Measurements from ENCODE around the gene GRIP2.

The GRIP2 gene

DNA sequence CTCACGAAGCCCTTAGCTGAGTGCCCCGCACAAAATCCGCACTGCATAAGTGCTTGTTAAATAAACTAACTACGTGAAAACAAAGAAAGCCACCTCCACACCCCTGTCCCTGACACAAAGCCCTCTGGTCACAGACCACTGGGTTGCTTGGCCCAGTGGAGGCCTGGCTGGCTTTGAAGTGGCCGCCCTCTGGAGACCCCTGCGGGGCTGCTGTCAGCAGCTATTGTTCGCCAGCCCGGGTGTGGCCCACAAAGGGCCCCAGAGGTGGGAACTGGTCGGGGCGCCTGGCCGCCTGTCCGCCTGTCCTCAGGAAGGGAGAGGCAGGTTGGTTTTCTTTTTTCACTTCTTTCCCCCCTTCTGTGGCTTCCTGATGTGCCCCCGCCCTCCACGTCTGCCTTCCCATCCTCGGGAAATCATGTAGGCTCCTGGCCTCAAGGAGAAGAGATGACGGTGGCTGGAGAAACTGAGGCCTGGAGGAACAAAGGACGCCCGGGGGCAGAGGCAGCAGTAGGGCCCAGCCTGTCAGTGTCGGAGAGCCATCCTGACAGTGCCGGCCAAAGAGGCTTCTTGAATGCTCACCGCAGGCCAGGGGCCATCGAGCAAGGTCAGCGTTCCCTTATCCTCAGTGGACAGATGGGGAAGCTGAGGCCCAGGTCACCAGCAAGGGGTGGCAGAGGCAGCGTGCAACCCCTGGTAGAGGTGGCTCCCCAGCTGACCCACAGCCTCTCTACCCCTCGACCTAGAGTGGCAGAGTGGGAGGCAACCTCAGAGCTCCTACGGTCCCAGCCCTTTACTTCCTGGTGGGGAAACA is 76.6 kb downstream of the GRIP2 start:
- peak; percentile 71 for DNase-seq

DNA sequence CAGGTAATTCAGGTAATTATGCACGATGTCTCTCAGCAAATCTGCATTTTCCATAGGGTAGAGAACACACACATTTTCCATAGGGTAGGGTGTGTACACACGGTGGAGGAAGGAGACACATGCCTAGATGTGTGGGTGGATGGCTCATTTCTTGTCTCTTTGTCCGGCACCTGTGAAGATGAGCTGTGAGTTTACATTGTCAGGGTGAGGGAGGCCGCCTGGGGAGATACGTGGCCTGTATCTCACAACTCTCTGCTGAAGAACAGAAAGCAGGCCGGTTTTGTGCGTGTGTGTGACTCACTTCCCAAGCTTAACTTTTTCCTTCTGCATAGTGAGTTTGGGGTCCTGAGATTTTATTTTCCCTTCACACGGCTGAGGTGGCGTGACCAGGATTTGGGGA is 77.4 kb downstream of the GRIP2 start:
- DNase-seq = peak; percentile 29

DNA sequence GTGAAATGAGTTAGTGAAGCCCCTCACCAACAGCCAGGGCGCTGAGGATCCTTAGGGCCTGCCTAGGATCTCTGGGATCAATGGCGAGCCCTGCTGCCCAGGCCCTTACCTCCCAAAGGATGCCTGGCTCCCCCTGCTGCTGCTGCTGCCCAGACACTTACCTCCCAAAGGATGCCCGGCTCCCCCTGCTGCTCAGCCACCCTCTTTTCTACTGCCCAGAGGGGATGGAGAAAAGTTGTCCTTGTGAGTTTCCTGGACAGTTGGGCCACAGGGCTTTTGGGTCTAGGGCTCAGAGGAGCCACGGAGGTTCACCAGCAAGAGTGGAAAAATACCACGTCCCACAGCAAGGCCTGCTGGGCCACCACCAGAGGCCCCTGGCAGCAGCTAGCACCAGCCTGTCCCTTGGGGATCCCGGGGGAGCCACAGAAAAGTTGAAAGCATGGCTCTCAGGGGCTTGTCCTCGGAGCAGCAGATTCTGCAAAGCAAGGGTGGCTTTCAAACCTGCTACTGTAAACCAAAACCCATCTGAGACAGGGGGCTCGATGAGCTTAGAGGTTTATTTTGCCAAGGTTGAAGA is 78.3 kb downstream of the GRIP2 start:
- peak; percentile 28 for DNase-seq

GRCh38 chr3:14461006-14461747 is 79.0 kb downstream of the GRIP2 start:
- DNase-seq = no peak

GRCh38 chr3:14460342-14461005 is 79.7 kb downstream of the GRIP2 start:
- DNase-seq = no peak

- DNase-seq = no peak
These were observed 80.4 kb downstream of the GRIP2 start for GRCh38 chr3:14459787-14460186.

DNA sequence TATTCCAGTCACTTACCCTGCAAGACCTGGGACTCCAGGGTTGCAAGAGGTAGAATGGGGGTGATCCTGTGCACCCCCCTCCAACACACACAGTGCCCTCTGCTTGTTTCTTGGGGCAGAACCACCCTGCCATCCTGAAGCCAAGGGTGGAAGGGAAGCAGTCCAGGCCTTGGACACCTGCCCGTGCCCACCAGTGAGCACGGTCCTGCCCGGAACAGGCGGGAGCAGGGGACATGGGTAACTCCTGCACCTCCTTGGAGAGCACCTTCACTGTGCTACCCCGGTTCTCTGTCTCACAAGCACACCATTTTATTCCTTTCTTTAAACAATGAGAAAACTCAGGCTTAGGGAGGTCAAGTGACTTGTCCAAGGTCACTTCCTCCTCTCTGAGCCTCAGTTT is 80.8 kb downstream of the GRIP2 start:
- no peak for DNase-seq

DNA sequence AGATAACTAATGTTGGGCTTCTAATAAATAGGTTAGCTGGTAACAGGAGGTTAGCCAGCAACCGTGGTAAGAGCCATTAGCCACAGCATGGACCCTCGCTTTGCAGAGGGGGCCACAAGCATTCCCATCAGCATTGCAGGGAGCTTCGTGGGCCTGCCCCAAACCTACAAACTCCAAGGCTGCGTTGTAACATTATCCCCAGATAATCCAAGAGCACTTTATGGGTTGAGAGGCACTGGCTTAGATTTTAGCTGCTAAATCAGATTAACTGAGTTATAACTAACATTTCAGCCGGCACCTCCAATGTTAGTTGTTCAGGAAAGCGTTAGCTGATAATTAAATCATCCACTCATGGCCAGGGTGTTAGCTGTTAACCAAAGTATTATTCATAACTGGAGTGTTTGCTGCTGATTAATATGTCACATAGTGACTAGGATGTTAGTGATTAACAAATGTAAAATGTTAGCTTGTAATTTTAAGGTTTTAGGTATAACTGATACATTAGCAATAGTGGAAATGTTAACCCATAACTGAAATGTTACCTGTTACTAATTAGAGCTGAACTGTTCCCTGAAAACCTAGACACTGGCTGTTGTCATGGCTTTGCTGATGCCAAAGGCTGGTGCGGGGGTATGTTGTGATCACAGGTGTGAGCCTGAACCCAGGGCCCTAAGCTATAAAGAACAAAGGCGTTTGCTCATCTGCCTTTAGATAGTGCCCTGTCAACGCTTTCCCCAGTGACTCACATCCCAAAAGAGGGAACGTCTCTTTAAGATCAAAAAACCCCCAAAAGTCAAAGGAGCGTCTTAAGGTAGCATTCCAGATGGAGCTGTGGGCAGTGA is 81.5 kb downstream of the GRIP2 start:
- no peak for DNase-seq

DNA sequence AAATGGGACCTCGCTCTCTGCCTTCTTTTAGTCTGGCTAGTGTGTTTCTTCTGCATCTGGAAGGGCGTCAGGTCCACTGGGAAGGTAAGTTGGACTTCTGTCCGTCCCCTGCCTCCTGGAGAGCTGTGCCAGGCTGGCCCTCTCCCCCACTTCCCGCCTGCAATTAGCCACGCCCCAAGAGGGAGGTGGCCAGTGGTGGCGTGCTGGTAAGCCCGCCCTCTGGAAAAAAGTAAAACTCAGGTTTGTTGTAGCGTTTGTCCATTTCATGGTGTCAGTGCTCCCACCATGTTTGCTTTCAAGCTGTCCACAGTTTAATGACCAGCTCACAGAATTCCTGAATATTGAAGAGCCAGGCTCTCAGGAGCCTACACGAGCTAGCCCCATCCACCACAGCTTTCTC is 82.1 kb downstream of the GRIP2 start:
- DNase-seq = no peak

DNA sequence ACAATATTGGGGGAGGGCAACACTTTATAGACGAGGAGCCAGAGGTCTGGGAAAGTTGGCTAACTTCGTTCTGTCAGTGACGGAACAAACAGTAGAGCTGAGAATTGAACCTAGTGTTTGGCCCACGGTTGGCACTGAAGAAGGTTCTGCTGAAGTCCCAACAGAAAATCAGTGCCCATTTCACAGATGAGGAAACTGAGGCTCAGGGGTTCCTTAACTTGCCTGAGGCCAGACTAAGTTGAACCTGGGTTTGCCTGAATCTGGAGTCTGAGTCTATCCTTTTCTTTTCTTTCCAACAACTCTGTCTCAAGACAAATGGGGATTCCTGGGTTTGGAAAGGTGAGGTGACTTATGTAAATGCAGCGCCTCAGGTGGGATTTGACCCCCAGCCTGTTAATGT is 82.7 kb downstream of the GRIP2 start:
- DNase-seq = no peak

GRCh38 chr3:14456794-14457193 is 83.3 kb downstream of the GRIP2 start:
- DNase-seq = no peak

GRCh38 chr3:14455571-14456317 is 84.4 kb downstream of the GRIP2 start:
- DNase-seq = no peak

GRCh38 chr3:14454639-14455310 is 85.4 kb downstream of the GRIP2 start:
- no peak for DNase-seq

GRCh38 chr3:14453876-14454638 is 86.1 kb downstream of the GRIP2 start:
- no peak for DNase-seq

DNA sequence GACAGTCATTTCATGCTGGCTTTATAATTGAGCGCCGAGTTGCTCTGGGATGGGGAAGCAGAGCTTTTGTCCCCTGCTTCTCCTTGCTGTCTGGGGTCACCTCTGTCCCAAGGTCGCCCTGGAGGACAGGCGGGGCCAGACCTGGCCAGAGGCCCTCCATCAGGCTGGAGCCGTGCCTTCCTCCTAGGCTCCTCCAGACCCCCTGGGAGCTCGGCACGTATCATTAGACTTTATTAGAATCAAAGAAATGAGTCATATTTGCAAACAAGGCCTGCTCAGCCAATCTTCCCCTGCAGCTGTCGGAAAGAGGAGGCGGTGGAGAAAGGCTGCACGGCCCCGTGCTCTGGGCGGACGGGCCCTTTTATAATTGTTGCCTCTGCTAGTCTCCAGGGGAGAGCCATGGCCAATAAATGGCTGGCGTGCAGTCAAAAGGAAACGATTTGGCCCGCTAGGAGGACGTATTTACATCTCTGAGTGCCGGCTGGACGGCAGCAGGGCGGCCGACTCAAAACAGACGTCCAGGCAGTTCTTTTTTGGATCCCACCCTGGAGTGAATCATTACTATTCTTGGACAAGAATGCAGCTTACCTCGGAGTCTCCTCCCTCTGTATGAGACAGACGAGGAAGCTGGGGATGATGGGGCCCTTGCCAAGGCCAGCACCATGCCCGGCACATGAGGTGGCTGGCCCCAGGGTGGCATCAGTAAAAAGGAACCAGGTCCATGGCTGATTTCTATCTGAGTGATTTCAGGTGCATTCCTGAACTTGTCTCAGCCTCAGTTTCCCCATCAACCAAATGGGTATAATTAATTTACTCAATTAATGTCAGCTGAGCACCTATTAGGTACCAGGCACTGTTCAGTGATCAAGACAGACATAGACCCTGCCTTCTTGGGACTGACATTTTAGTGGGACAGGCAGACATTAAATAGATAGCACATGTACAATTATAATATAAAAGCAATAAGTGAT is 87.1 kb downstream of the GRIP2 start:
- peak; percentile 92 for DNase-seq

DNA sequence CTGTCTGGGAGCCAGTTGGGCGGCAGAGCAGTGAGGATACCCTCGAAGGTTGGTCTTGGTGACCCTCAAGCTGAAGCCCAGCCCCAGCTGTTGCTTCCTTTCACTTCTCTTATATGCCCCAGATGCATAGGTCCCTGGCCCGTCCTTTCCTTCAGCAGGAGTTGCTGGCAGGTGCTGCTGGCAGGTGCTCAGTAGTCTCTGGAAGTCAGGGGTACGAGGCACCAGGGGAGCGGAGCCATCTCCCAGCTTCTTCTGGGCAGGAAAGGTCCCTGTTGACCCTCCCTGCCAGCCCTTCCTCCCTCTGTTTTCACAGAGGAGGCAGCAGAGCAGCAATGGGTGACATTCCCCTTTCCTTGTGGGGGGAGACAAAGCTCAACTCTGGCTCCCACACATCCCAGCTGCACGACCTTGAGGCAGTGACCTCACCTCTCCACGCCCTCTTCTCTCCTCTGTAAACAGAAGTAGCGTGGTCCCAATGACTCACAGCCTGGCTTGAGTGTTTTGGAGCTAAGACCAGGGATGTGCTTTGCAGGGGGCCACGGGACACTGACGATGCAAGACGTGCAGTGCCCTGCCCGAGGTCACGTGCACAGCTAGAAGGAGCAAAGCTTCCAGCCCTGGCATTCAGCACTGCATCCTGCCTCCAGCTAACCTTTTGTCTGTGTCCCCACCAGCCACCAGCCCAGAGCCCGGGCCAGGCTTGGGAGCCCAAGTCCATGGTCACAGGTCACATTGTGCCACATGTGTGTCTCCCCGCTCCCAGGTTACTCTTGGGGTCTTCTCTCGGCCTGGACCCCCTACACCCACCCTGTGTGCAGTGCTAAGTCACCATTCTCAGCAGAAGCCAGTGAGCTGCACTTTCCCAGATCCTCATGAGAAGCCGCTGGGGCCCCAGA is 88.0 kb downstream of the GRIP2 start:
- DNase-seq = peak; percentile 22

DNA sequence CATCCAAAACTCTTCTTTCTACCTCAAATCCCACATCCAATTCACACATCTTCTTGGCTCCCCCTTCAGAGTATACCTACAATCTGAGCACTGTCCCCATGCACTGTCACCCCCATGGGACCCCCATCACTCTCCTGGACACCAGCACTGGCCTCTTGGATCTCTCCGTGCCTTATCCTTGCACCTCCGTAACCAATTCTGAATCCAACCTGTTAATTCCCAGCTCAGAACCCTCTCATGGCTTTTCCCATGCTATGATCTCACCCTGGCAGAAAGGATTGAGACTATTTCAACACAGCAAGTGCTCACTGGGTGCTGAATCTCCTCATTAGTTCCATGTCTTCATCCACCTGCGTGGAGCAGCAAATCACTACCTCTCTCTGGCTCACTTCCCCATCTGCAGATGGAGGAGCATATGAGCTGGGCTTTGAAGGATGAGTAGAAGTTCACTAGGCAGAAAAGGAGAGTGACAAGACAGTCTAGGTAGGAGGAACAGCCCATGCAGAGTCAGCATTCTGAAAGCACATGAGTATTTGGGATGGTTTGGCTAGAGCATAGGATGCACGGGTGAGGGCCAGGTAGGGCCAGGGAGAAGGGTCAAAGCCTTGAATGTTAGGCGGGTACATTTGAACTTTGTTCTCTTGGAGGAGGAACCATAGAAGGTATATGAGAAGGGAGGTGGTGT is 89.1 kb downstream of the GRIP2 start:
- DNase-seq = no peak
